ENCODE data around the gene MSANTD1. TPM values are rescaled to one million over a fixed set of nuclear protein-coding genes. Genes with fewer than 3 reads are reported as not detected.

MSANTD1 gene
- total and polyA plus RNA-seq, 2 of the 8 experiments (the other 6 are each of a cell fraction or from before 2014, with no cell fraction given) = 0.23 to 0.45 TPM

DNA sequence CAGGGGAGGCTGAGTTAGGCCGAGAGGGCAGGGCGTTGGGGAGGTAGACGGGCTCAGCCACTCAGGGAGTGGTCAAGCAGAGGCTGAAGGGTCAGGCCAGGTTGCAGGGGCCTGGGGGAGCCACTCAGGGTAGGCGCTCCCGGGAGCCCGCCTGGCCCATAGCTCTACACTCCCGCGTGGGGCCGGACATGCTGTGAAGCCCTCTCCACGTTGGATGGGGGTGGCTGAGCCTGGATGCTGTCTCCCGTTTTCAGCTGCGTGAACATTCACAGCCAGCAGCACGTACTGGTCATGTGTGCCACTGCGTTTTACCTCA, 14.0 kb upstream of the MSANTD1 start:
- Histone ChIP-seq H2AFZ (ENCODE audit: low read length) (no peak overlapping the region), H3K79me2 (ENCODE audit: control insufficient read depth in 1 of 2, insufficient read depth in 2 of 2, low read length in 2 of 2) (no peaks in the 10 kb centered on the region), H2BK5ac (ENCODE audit: low read depth, low read length) (no peak overlapping the region), H4K20me1 (replicated peaks in 1 of 2; ENCODE audit: control insufficient read depth in 1 of 2, insufficient read depth in 2 of 2, low read length in 2 of 2) (peaks cover 39 to 46% of the 10 kb centered on the region in 2 experiments), H3K79me1 (ENCODE audit: low read depth, low read length) (no peaks in the 10 kb centered on the region; the same call in 1 of the 2 replicates), H2BK20ac (ENCODE audit: low read length) (no peak overlapping the region), H3K18ac (ENCODE audit: extremely low read depth, low read length) (no peak overlapping the region), H3K9ac (replicated peaks in 1 of 4; ENCODE audit: extremely low read depth in 1 of 4, low read depth in 3 of 4, low read length in 3 of 4) (no peak overlapping the region), H4K8ac (ENCODE audit: extremely low read depth, insufficient read depth, low read length) (no peak overlapping the region), H3K14ac (ENCODE audit: insufficient read length) (no peak overlapping the region), H3K23ac (ENCODE audit: insufficient read length) (no peak overlapping the region), H3K36me3 (ENCODE audit: control insufficient read depth in 2 of 4, insufficient read depth in 4 of 4, low read length in 3 of 4) (peaks cover 12 to 61% (median 39%) of the 10 kb centered on the region in 4 experiments; a peak in 7 of 8 replicates), H3K27ac (ENCODE audit: low read depth, low read length) (no peak overlapping the region), H2BK12ac (ENCODE audit: low read depth, low read length) (no peak overlapping the region), H3K4me1 (replicated peaks in 1 of 4; ENCODE audit: control insufficient read depth in 3 of 4, insufficient read depth in 4 of 4, low read length in 3 of 4) (peaks cover 0 to 15% (median 11%) of the 10 kb centered on the region in 4 experiments; a peak in 6 of 7 replicates), H4K5ac (ENCODE audit: insufficient read length, low read depth, low read length) (no peak overlapping the region), H2BK15ac (ENCODE audit: low read length) (no peak overlapping the region), H3K4ac (replicated peaks; ENCODE audit: insufficient read length, low read depth, low read length) (no peak overlapping the region), H3K9me3 (ENCODE audit: insufficient read depth in 2 of 2, low read depth in 1 of 2, low read length in 1 of 2) (no peaks in the 10 kb centered on the region), H3K27me3 (replicated peaks in 1 of 4; ENCODE audit: control insufficient read depth in 3 of 4, extremely low read depth in 1 of 4, insufficient read depth in 3 of 4, low read length in 3 of 4) (peaks cover 8 to 47% (median 30%) of the 10 kb centered on the region in 4 experiments), H3K4me2 (ENCODE audit: insufficient read depth in 1 of 2, low read depth in 2 of 2, low read length in 2 of 2) (no peak overlapping the region), H4K91ac (replicated peaks; ENCODE audit: insufficient read length, low read length) (no peak overlapping the region), H2AK5ac (ENCODE audit: low read depth, low read length) (no peak overlapping the region), H3K4me3 (ENCODE audit: extremely low read depth in 1 of 4, insufficient read depth in 2 of 4, low read depth in 3 of 4, low read length in 4 of 4) (no peak overlapping the region), H2BK120ac (replicated peaks; ENCODE audit: low read depth, low read length) (no peak overlapping the region), H3K56ac (replicated peaks; ENCODE audit: insufficient read length, low read depth, low read length) (no peak overlapping the region), H3K23me2 (ENCODE audit: low read depth, low read length) (no peaks in the 10 kb centered on the region)
- 88% methylated on average over 14 of the region's 14 CpGs; no CpG with 5 or more reads in 1 of the 2 experiments for WGBS, 2 experiments (ENCODE audit: extremely low coverage in 1 of 2, insufficient coverage in 1 of 2, insufficient read length in 1 of 2, insufficient replicate concordance in 2 of 2, low coverage in 1 of 2, low lambda C conversion rate in 2 of 2, missing lambda C conversion rate in 1 of 2)
- DNase-seq (ENCODE audit: low read depth in 1 of 2, low spot score in 2 of 2) (no peak), FAIRE-seq (no peak)
- TF ChIP-seq SP2 (IDR thresholded peaks at IDR 0.05; ENCODE audit: low read length) = no peak
- TF ChIP-seq SIN3A (conservative IDR thresholded peaks at IDR 0.05 in 1 of 2, IDR thresholded peaks at IDR 0.05 in 1 of 2; ENCODE audit: low read depth in 1 of 2, low read length in 2 of 2) = no peak
- TF ChIP-seq BRCA1 (IDR thresholded peaks at IDR 0.05; ENCODE audit: low read depth, low read length) = no peak
- TF ChIP-seq CEBPB (IDR thresholded peaks at IDR 0.05; ENCODE audit: low read depth, low read length) = no peak
- no peak for TF ChIP-seq CHD2 (IDR thresholded peaks at IDR 0.05; ENCODE audit: low read length)
- no peak for TF ChIP-seq NANOG (IDR thresholded peaks at IDR 0.05; ENCODE audit: insufficient read depth, low read depth, low read length, poor library complexity, severe bottlenecking)
- no peak for TF ChIP-seq CTBP2 (IDR thresholded peaks at IDR 0.05; ENCODE audit: borderline replicate concordance, insufficient read depth, insufficient read length, low read length)
- no peak for TF ChIP-seq PHF8 (conservative IDR thresholded peaks at IDR 0.05; ENCODE audit: low read depth, low read length)
- TF ChIP-seq MAFK (IDR thresholded peaks at IDR 0.05; ENCODE audit: low read depth, low read length) = no peak
- POLR2A ChIA-PET (ENCODE audit: partially characterized antibody) = no interaction called here
- CTCF ChIA-PET (ENCODE audit: partially characterized antibody) = no interaction called here

Data from H1 (cell line).